GM21529 (cell line): ENCODE results near the gene S100A13.
"Not testable (repeated sequence)": the region's sequence is repeated elsewhere in the genome, so short reads cannot be mapped to it uniquely, and the experiment has no call there.

ENCODE experiments used
- ATAC-seq: cut with Tn5 transposase; IDR thresholded peaks from one replicate; pipeline ENCODE4 v1.9.1; 2021; ENCODE audit not compliant: unreplicated experiment

S100A13 gene

DNA sequence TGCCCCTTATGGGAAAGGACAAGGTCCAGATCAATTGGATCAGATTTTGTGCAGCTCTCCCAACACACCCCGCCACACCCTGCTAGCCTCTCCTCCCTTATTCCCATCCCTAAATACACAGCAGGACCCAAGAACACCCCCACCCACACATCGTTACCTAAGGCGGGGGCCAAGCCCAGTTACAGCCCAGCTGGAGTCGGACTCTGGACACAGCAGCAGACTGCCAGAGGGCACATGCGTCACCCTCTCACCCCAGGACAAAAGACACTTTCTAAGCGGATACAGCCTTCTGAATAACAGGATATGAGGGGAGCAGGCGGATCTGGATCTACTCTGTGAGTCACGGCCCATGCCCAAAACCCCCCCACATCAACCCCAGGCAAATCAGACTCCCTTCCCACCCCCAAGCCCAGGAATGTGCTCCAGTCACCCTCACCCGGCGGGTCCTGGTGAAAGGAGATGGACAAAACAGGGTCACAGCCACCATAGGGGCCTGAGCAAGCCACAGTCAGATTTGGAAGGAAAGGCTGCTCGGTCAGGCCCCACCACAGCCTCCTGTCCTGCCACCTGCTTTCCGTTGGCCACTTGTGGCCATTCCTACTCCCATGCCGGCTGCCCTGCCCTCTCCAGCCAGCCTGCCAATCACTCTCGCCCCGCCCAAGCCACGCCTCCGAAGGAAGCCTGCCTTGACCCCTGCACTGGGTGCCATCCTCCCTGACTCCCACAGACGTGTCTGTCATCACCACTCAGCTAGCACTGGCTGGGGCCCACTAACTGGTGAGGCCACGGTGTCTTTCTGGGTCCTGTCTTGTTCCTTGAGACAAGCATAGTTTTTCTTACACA lies 18.3 kb downstream of the S100A13 start:
- ATAC-seq: no peak

DNA sequence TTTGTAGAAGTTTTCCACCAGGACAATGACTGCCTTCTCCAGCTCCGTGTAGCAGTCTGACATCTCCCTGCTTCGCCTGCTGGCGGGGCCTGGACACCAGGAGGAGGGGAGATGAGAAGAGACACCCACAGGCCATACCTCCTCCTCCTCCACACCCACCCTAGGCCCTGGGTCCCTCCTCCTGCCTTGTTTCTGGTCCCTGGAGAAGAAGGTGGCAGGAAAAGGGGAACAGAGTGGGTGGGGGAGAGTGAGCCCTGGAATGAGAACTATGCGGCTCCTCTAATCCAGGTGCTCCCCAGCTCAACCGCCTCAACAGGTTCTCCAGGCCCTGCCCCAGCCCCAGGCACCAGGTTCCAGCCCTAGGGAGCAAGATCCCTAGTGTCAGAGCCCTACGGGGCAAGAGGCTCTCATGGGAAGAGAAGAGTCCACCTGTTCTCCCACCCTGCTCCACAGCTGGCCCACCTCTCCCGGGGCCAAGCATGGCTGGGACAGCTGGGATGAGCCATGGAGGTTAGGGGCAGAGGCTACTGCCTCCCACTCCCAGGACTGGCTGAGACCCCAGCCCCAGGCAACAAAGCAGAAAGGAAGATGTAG lies 19.1 kb downstream of the S100A13 start:
- ATAC-seq: no peak

DNA sequence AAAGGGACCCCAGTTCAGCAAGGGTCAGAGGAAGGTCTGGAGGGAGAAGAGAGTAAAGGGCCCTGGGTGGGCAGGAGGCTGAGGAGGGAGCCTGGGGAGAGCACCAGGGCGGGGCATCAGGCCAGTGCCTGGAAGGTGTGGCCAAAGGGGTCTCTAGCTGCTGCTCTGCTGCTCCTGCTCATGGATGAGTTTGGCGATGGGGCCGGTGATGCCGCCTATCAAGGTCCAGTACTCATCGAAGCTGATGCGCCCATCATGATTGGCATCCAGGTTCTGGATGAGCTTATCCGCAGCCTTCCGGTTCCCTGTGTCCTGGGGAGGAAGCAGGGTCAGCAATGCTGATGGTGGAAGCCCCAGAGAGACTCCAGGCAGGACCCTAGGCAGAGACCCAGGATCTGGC lies 19.9 kb downstream of the S100A13 start:
- no peak for ATAC-seq

DNA sequence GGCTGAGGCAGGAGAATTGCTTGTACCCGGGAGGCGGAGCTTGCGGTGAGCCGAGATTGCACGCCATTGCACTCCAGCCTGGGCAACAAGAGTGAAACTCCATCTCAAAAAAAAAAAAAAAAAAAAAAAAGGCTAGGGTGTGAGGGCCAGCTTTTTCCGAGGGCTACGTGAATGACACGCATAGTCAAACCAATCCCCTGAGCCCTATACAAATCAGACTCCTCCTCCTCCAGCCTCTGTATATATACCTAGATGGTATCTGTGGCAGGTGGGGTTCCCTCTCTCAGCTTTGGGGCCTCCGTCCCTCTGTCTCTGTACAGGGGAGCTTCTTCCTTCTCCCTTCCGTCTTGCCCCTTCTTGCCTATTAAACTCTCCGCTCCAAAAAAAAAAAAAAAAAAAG lies 21.1 kb downstream of the S100A13 start:
- ATAC-seq: no peak

DNA sequence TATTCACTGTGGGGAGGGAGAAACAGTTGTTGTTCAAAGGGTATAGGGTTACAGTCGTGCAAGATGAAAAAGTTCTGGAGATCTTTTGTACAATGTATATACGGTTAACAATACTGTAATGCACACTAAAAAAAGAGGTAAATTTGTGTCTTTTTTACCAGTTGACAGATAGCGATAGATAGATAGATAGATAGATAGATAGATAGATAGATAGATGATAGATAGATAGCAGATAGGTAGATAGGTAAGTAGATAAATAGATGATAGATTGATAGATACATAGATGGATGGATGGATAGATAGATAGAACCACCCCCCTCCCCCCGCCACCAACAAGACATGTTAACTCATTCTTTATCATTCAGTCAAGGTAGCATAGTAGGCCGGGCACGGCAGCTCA lies 24.6 kb downstream of the S100A13 start:
- no peak for ATAC-seq

DNA sequence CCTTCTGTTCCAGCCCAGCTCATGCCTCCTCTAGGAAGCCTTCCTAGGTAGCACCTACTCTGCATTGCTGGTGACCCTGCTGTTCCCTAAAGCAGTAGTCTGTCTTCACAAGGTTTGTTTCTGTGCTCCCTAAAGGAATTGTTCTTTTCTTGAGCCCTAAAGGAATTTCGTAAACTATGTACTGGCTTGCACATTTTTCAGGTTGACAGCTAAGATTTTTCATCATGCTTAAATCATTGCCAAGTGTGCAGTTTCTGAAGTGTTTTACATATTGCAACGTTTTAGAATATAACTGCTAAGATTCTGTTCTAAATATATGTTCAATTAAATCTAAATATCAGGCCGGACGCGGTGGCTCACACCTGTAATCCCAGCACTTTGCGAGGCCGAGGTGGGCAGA lies 27.5 kb downstream of the S100A13 start:
- ATAC-seq: no peak

DNA sequence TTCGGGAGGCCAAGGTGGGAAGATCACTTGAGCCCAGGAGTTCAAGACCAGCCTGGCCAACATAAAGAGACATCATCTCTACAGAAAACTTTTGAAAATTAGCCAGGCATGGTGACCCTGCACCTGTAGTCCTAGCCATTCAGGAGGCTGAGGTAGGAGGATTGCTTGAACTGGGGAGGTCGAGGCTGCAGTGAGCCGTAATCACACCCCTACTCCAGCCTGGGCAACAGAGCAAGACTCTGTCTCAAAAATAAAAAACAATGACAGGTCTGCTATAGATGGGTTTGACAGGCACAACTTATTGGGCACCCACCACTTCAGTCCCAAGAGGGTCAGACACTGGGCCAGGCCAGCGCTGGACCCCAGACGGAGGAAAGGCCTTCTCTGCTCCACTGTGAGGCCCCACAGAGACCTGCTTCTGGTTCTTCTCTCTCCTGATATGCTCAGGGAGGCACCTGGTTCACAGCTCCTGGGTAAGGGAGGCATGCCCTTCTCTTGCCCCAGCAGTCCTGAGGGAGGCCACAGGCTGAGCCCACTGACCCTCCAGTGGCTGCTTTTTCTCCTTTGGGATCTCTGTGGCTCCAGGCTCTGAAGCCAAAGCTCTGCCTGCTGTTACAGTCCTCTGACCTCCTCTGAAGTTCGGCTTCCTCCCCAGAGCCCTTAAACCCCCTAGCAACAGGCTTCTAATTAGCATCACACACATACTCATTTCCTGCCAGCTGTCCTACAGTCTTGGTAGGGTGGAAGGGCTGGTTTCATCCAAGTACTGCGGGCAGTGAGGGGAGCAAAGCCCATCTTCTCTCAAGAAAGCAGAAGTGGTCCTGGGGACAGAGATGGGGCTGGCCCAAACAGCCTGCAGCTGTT lies 28.8 kb downstream of the S100A13 start:
- ATAC-seq: peak; percentile 98

DNA sequence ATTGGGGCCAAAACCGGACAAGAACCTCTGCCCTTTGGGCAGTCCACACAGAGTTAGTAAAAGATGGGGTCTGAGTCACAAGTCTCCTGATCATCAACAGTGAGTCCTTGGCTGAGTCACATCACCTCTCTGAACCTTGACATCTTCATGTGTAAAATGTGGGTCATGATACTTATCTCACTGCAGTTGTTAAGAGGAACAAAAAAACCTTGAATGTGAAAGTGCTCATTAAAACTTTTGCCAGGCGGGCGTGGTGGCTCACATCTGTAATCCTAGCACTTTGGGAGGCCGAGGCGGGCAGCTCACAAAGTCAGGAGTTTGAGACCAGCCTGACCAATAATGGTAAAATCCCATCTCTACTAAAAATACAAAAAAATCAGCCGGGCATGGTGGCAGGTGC lies 30.1 kb downstream of the S100A13 start:
- no peak for ATAC-seq

DNA sequence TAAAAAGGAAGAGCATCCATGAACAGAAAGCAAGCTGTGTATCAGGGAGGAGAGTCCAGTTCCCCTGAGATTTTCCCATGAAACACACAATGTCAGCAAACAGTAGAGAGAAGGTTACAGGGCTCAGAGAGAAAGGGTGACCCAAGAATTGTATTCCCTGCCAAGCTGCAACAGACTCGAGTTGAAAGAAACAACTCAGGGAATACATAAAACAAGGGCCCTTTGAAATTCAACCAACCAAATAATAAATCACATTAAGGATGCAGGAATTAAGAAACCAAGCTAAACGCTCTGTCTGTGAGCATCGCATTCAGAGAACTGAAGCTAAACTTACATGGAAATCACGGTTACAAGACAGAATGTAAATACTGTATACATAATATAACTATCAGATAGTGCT lies 34.6 kb downstream of the S100A13 start:
- ATAC-seq: no peak

DNA sequence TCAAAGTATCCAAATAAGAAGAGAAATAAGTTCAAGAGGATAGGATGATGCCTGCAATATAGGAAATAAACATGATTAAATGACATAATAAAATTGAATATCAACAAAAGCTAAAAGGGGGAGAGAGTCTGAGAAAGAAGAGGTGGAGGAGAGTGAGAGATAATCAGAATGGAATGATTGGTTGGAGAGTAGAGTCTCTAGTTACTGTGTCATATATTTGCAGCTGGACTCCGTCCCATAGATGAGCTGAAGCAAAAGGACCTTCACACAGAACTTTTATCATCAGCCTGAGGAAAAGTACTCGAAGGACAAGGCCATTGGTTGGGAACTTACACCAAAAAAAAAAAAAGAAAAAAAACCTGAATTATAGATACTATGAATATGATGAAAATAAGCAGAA lies 38.8 kb downstream of the S100A13 start:
- no peak for ATAC-seq

DNA sequence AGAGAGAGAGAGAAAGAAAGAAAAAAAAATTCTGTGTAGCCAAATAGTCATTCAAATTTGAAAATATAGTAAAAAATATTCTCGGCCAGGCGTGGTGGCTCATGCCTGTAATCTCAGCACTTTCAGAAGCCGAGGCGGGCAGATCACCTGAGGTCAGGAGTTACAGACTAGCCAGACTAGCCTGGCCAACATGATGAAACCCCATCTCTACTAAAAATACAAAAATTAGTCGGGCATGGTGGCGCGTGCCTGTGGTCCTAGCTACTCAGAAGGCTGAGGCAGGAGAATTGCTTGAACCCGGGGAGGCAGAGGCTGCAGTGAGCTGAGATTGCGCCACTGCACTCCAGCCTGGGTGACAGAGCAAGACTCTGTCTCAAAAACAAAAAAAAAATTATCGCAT lies 39.3 kb downstream of the S100A13 start:
- ATAC-seq: not testable (repeated sequence)

DNA sequence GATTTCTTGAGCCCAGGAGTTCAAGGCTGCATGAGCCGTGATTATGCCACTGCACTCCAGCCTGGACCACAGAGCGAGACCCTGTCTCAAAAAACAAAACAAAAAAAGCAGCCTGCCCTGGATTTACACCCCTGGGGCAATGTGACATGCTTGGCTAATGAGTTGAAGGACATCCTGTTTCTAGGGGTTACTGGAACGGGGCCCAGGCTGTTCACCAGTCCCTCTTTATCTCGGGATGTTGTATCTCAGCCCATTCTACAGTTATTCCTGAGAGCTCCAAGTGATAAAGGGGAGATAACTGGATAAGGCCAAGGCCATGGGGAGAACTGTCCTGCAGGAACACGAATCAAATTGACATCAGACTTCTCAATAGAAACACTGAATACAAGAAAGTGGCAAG lies 40.0 kb downstream of the S100A13 start:
- no peak for ATAC-seq

DNA sequence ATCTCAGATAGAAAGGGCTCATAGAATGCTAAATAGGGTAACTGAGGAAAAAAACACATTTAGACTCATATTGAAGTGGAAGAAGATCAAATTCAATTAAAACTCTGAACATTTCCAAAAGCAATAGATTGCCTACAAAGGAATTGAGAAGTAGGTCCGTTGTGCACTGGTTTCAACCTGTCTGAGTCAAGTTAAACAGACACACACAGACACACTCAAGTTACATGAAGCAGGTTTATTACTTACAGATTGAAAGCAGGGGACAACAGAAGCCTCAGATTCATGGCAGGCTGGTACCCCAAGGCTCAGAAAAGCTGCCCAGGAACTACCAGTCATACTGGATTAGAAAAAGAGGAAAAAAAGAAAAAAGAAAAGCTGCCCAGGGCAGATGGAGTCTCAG lies 41.0 kb downstream of the S100A13 start:
- no peak for ATAC-seq

DNA sequence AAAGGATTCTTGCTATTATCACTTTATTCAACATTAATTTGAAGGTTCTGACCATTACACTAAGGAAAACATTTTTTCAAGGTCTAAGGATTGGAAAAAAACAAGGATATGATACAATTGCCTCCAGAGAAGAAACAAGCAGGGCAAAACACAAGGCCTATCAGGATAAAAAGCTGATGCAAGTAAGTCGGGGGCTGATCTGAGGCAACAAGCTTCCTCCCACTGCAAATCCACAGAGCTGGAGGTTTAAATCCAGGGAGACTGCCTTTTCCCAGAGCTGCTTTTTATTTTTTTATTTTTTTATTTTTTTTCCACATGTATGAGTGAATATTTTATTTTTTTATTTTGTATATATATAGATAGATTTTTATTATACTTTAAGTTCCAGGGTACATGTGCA lies 42.3 kb downstream of the S100A13 start:
- no peak for ATAC-seq

DNA sequence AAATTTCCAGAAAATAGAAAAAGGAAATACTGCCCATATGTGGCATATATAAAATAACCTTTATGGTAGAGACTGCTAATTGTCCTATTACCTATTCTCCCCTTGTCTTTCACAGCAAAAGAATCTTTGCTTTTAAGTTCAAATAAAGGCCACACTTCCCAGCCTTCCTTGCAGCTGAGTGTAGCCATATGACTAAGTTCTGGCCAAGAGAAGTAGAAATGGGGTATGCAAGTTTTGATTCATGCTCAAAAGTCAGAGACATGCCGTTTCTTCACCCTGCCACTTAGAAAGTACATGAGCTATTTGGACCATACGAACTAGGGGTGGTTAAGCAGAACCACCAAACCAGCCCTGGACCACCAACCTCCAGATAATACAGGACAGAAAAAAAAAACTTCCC lies 43.3 kb downstream of the S100A13 start:
- no peak for ATAC-seq

DNA sequence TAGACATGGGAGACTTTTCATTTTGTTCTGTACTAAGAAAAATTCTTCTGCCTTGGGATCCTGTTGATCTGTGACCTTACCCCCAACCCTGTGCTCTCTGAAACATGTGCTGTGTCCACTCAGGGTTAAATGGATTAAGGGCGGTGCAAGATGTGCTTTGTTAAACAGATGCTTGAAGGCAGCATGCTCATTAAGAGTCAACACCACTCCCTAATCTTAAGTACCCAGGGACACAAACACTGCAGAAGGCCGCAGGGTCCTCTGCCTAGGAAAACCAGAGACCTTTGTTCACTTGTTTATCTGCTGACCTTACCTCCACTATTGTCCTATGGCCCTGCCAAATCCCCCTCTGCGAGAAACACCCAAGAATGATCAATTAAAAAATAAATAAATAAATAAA lies 43.8 kb downstream of the S100A13 start:
- not testable (repeated sequence) for ATAC-seq

DNA sequence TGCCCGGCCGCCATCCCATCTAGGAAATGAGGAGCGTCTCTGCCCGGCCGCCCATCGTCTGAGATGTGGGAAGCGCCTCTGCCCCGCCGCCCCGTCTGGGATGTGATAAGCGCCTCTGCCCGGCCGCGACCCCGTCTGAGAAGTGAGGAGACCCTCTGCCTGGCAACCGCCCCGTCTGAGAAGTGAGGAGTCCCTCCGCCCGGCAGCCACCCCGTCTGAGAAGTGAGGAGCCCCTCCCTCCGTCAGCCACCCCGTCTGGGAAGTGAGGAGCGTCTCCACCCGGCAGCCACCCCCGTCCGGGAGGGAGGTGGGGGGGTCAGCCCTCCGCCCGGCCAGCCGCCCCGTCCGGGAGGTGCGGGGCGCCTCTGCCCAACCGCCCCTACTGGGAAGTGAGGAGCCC lies 44.5 kb downstream of the S100A13 start:
- ATAC-seq: not testable (repeated sequence)

DNA sequence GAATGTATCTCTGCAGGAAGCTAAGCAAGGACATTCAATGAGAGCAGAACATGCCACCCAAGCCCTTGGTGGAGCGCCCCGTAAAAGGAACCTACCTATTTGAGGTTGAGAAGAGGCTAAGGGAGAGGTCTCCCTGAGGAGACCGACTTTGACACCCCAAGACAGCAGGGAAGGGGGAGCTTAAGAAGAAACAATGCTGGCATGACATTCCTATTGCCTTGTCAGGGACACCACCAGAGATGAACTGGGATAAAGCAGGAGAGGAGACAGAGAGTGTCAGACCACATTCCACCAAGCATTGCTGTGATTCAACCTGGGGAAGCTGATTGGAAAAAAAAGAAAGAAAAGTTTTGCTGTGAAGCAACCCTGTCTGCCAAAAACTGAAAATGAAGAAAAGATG lies 48.4 kb downstream of the S100A13 start:
- no peak for ATAC-seq

DNA sequence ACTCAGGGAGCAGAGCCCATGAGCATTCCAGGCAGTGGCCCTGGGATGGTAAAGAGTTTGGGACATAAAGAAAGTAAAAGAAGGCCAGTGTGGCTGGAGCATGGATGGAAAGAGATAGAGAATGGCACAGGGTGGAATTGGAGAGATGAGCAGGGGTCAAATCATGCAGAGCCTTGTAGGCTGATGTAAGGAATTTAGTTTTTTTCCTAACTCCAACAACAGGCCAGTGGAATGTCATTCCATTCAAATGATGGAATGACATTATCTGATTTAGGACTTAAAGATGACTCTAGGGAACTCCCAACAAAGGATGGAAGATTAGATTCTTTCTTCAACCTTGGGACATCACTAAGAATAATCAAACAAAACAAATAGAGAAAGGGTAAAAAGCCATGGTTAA lies 48.8 kb downstream of the S100A13 start:
- ATAC-seq: no peak

DNA sequence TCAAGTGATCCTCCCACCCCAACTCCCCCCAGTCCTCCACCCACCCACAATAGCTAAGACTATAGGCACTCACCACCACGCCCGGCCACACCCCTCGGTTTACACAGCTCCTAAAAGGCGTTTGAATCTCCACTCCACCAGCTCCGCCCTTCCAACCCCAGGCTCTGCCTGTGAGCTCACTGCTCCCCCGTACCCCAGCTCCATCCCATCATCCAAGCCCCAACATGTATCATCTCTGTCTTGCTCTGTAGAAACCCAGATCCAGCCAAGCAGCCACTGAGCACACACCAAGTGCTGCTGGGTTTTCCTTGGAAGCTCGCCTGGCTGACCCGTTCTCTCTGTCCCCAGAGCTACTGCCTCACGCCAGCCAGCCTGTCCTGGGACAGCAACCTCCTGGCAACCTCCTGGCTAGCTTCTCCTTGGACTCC lies 49.7 kb downstream of the S100A13 start:
- ATAC-seq: no peak

DNA sequence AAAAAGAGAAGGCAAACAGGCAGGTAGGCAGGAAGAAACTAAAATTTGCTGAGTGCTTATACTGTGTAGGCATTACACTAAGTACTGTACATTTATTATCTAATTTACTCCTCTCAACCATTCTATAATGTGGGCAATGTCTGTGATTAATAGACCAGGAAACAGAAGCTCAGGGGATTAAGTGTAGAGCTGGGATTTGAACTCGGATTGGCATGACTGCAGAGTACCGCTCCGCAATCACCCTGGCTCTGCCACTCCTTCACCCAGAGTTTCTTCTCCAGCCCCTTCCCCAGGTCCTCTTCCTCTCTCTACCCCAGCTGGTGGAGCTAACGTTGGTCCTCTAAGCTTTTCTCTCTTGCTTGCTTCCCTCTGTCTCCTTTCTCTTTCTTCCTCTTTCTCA lies 50.2 kb downstream of the S100A13 start:
- no peak for ATAC-seq

DNA sequence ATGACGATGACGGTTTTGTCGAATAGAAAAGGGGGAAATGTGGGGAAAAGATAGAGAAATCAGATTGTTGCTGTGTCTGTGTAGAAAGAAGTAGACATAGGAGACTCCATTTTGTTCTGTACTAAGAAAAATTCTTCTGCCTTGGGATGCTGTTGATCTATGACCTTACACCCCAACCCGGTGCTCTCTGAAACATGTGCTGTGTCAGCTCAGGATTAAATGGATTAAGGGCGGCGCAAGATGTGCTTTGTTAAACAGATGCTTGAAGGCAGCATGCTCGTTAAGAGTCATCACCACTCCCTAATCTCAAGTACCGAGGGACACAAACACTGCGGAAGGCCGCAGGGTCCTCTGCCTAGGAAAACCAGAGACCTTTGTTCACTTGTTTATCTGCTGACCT lies 51.8 kb downstream of the S100A13 start:
- ATAC-seq: not testable (repeated sequence)
